ENCODE measurements around the gene HHAT.
A peak's percentile ranks its signal among the peaks of the same experiment; 100 is the strongest.

HHAT gene

GRCh38 chr1:210688512-210689234, 360.0 kb downstream of the HHAT start:
- no peak overlapping the region for H2AFZ ChIP-seq (ENCODE audit: low read length)
- no peak for TF ChIP-seq EZH2phosphoT487 (IDR thresholded peaks at IDR 0.05; ENCODE audit: borderline replicate concordance)
- TF ChIP-seq, protein P1, sequence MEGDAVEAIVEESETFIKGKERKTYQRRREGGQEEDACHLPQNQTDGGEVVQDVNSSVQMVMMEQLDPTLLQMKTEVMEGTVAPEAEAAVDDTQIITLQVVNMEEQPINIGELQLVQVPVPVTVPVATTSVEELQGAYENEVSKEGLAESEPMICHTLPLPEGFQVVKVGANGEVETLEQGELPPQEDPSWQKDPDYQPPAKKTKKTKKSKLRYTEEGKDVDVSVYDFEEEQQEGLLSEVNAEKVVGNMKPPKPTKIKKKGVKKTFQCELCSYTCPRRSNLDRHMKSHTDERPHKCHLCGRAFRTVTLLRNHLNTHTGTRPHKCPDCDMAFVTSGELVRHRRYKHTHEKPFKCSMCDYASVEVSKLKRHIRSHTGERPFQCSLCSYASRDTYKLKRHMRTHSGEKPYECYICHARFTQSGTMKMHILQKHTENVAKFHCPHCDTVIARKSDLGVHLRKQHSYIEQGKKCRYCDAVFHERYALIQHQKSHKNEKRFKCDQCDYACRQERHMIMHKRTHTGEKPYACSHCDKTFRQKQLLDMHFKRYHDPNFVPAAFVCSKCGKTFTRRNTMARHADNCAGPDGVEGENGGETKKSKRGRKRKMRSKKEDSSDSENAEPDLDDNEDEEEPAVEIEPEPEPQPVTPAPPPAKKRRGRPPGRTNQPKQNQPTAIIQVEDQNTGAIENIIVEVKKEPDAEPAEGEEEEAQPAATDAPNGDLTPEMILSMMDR (conservative IDR thresholded peaks at IDR 0.05; ENCODE audit: low read length) = no peak
- H3K4me2 ChIP-seq (ENCODE audit: low read depth, low read length, poor library complexity, severe bottlenecking) = no peak overlapping the region

GRCh38 chr1:210689826-210690225, 361.1 kb downstream of the HHAT start:
- peak overlapping the region; percentile 13; the same call in 1 of the 2 replicates for H2AFZ ChIP-seq (ENCODE audit: low read length)
- no peaks in the 10 kb centered on the region for H3K9me2 ChIP-seq (replicated peaks; ENCODE audit: low read depth, low read length)
- H3K36me3 ChIP-seq (ENCODE audit: insufficient read depth, low read length) = no peaks in the 10 kb centered on the region
- no peaks in the 10 kb centered on the region for H3K9me3 ChIP-seq (ENCODE audit: insufficient read depth, low read depth, low read length)
- H3K27me3 ChIP-seq (ENCODE audit: insufficient read depth, low read length, poor library complexity, severe bottlenecking) = no peaks in the 10 kb centered on the region
- peak overlapping the region; percentile 43 for H3K9ac ChIP-seq (ENCODE audit: low read depth, low read length, poor library complexity, severe bottlenecking)
- H3K4me1 ChIP-seq (ENCODE audit: insufficient read depth, low read length, poor library complexity, severe bottlenecking) = peaks cover 56% of the 10 kb centered on the region
- no peak overlapping the region for H3K4me3 ChIP-seq (ENCODE audit: low read length, poor library complexity, severe bottlenecking)
- H3K4me2 ChIP-seq (ENCODE audit: low read depth, low read length, poor library complexity, severe bottlenecking) = peak overlapping the region; percentile 47
- no peaks in the 10 kb centered on the region for H4K20me1 ChIP-seq (ENCODE audit: insufficient read depth, low read length, poor library complexity, severe bottlenecking)
- H3K79me2 ChIP-seq (ENCODE audit: insufficient read depth, low read length) = no peaks in the 10 kb centered on the region
- H3F3A ChIP-seq (ENCODE audit: low read depth) = no peaks in the 10 kb centered on the region
- TF ChIP-seq, protein P1 (conservative IDR thresholded peaks at IDR 0.05; ENCODE audit: low read length) = no peak
- TF ChIP-seq EZH2phosphoT487 (IDR thresholded peaks at IDR 0.05; ENCODE audit: borderline replicate concordance) = no peak

More at GRCh38 chr1:210688512-210689234, 360.0 kb downstream of the HHAT start:
- H3F3A ChIP-seq (ENCODE audit: low read depth) = no peaks in the 10 kb centered on the region
- H3K9me3 ChIP-seq (ENCODE audit: insufficient read depth, low read depth, low read length) = no peaks in the 10 kb centered on the region
- no peak overlapping the region for H3K9ac ChIP-seq (ENCODE audit: low read depth, low read length, poor library complexity, severe bottlenecking)
- no peaks in the 10 kb centered on the region for H3K27me3 ChIP-seq (ENCODE audit: insufficient read depth, low read length, poor library complexity, severe bottlenecking)
- peaks cover 50% of the 10 kb centered on the region for H3K4me1 ChIP-seq (ENCODE audit: insufficient read depth, low read length, poor library complexity, severe bottlenecking)
- H3K79me2 ChIP-seq (ENCODE audit: insufficient read depth, low read length) = no peaks in the 10 kb centered on the region
- H4K20me1 ChIP-seq (ENCODE audit: insufficient read depth, low read length, poor library complexity, severe bottlenecking) = no peaks in the 10 kb centered on the region
- H3K9me2 ChIP-seq (replicated peaks; ENCODE audit: low read depth, low read length) = no peaks in the 10 kb centered on the region
- H3K4me3 ChIP-seq (ENCODE audit: low read length, poor library complexity, severe bottlenecking) = no peak overlapping the region
- no peaks in the 10 kb centered on the region for H3K36me3 ChIP-seq (ENCODE audit: insufficient read depth, low read length)

DNA sequence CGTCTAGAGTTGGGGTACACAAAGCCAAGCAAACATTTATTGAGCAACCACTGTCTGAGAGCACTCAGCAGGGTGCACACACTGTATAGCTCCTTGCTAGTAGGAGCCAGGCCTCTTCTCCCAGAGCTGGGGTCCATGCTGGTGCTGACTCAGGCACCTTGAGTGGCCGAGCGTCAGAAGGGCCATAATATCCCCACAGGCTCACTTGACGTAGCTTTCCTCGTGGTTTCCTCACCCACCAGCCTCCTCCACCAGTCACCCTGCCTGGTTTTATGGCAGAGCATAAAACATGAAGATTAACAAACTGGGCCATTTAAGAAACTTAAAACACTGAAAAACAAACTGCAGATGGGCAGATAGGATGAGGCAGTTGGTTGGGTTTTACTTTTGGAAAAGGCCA, 361.5 kb downstream of the HHAT start:
- H3K4me1 ChIP-seq (ENCODE audit: insufficient read depth, low read length, poor library complexity, severe bottlenecking) = peaks cover 59% of the 10 kb centered on the region
- no peaks in the 10 kb centered on the region for H3K36me3 ChIP-seq (ENCODE audit: insufficient read depth, low read length)
- H3K79me2 ChIP-seq (ENCODE audit: insufficient read depth, low read length) = no peaks in the 10 kb centered on the region
- no peaks in the 10 kb centered on the region for H3K9me2 ChIP-seq (replicated peaks; ENCODE audit: low read depth, low read length)
- peak overlapping the region; percentile 13; the same call in 1 of the 2 replicates for H2AFZ ChIP-seq (ENCODE audit: low read length)
- H3K27me3 ChIP-seq (ENCODE audit: insufficient read depth, low read length, poor library complexity, severe bottlenecking) = no peaks in the 10 kb centered on the region
- no peaks in the 10 kb centered on the region for H3K9me3 ChIP-seq (ENCODE audit: insufficient read depth, low read depth, low read length)
- H3K4me3 ChIP-seq (ENCODE audit: low read length, poor library complexity, severe bottlenecking) = no peak overlapping the region
- H3K4me2 ChIP-seq (ENCODE audit: low read depth, low read length, poor library complexity, severe bottlenecking) = peak overlapping the region; percentile 47
- H3F3A ChIP-seq (ENCODE audit: low read depth) = no peaks in the 10 kb centered on the region
- TF ChIP-seq EZH2phosphoT487 (IDR thresholded peaks at IDR 0.05; ENCODE audit: borderline replicate concordance) = no peak
- TF ChIP-seq, protein P1 (conservative IDR thresholded peaks at IDR 0.05; ENCODE audit: low read length) = no peak
- H3K9ac ChIP-seq (ENCODE audit: low read depth, low read length, poor library complexity, severe bottlenecking) = peak overlapping the region; percentile 43
- no peaks in the 10 kb centered on the region for H4K20me1 ChIP-seq (ENCODE audit: insufficient read depth, low read length, poor library complexity, severe bottlenecking)

All from Loucy (cell line).